ENCODE measurements around the gene PCDHB13.
"Not testable (repeated sequence)": the region's sequence is repeated elsewhere in the genome, so short reads cannot be mapped to it uniquely, and the experiment has no call there.

DNA sequence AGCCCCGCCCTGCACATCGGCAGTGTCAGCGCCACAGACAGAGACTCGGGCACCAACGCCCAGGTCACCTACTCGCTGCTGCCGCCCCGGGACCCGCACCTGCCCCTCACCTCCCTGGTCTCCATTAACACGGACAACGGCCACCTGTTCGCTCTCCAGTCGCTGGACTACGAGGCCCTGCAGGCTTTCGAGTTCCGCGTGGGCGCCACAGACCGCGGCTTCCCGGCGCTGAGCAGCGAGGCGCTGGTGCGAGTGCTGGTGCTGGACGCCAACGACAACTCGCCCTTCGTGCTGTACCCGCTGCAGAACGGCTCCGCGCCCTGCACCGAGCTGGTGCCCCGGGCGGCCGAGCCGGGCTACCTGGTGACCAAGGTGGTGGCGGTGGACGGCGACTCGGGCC lies 33.3 kb downstream of the PCDHB13 start:
- not testable (repeated sequence) for TF ChIP-seq EZH2 (IDR thresholded peaks at IDR 0.05; ENCODE audit: low read length, missing control alignments)
- TF ChIP-seq, protein P1, sequence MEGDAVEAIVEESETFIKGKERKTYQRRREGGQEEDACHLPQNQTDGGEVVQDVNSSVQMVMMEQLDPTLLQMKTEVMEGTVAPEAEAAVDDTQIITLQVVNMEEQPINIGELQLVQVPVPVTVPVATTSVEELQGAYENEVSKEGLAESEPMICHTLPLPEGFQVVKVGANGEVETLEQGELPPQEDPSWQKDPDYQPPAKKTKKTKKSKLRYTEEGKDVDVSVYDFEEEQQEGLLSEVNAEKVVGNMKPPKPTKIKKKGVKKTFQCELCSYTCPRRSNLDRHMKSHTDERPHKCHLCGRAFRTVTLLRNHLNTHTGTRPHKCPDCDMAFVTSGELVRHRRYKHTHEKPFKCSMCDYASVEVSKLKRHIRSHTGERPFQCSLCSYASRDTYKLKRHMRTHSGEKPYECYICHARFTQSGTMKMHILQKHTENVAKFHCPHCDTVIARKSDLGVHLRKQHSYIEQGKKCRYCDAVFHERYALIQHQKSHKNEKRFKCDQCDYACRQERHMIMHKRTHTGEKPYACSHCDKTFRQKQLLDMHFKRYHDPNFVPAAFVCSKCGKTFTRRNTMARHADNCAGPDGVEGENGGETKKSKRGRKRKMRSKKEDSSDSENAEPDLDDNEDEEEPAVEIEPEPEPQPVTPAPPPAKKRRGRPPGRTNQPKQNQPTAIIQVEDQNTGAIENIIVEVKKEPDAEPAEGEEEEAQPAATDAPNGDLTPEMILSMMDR (conservative IDR thresholded peaks at IDR 0.05 in 1 of 2, IDR thresholded peaks at IDR 0.05 in 1 of 2; ENCODE audit: low read depth in 1 of 2, low read length in 2 of 2), result not testable (repeated sequence)

All from fibroblast of lung (primary cell).